GM13976 (cell line): ENCODE data around the gene SERP1.

Source experiments
- DNase-seq: peaks from one replicate; pipeline ENCODE4 v3.0.0; 2012; ENCODE audit warnings: low spot score
- in situ Hi-C: fragments of 300-500 bp; cut with MboI; formaldehyde crosslinking; loops from one replicate; pipeline ENCODE4 v1.12.0; 2022; ENCODE audit warnings: low sequenced_read_pairs, mixed read lengths, inconsistent platforms; ENCODE audit not compliant: unreplicated experiment
- TF ChIP-seq, protein P1 (sequence below): IDR thresholded peaks from 2 replicates; pipeline ENCODE4 v1.5.1; 2012; ENCODE audit warnings: borderline replicate concordance, mild to moderate bottlenecking; ENCODE audit not compliant: insufficient read depth; ENCODE audit errors: extremely low read depth, missing control alignments, control extremely low read depth

The SERP1 gene

GRCh38 chr3:150547045-150547741 is 897 bp upstream of the SERP1 start:
- DNase-seq = no peak
- in situ Hi-C loops = loop anchor here (25.0 kb wide), 1 partner anchor 165 kb away; the partner anchor contains the start of gene ERICH6
- TF ChIP-seq, protein P1, sequence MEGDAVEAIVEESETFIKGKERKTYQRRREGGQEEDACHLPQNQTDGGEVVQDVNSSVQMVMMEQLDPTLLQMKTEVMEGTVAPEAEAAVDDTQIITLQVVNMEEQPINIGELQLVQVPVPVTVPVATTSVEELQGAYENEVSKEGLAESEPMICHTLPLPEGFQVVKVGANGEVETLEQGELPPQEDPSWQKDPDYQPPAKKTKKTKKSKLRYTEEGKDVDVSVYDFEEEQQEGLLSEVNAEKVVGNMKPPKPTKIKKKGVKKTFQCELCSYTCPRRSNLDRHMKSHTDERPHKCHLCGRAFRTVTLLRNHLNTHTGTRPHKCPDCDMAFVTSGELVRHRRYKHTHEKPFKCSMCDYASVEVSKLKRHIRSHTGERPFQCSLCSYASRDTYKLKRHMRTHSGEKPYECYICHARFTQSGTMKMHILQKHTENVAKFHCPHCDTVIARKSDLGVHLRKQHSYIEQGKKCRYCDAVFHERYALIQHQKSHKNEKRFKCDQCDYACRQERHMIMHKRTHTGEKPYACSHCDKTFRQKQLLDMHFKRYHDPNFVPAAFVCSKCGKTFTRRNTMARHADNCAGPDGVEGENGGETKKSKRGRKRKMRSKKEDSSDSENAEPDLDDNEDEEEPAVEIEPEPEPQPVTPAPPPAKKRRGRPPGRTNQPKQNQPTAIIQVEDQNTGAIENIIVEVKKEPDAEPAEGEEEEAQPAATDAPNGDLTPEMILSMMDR = no peak

DNA sequence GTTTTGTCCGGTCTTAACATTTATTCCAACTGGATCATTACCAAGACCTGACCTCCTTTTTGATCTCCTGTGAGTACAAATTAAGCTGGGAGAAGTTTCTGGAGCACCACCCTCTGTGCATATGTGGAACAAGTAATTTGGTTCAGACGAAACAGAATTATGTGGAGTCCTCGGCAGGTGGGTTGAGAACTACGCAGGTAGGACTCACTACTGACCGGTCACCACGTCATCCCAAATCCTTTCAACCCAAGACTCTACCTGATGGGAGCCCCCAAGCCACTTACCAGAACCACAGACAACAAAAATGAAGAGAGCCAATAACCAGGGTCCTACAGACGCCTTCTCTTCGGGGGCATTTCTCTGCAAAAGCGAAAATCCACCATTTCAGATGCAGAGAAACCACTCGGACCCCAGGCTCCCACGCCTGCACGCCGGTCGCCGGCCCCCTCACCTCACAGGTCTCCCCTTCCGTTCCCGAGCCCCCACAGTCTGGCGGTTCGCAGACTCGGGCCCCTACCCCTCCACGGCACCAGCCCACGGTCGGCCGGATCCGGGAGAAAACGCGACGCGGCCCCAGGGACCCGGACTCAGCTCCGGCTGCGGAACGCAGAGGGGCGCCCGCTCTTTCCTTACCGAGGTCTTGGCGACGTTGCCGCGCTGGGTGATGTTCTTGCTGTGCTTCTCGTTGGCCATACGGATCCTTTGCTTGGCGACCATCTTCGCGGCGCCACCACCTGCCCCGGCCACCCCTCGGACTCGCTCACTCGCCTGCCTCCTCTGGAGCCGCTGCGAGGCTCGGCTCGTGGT is 674 bp downstream of the SERP1 start:
- in situ Hi-C loops = loop anchor here (25.0 kb wide), 1 partner anchor 167 kb away; the partner anchor contains the start of gene ERICH6
- TF ChIP-seq, protein P1 = no peak
- DNase-seq = peak; percentile 57

DNA sequence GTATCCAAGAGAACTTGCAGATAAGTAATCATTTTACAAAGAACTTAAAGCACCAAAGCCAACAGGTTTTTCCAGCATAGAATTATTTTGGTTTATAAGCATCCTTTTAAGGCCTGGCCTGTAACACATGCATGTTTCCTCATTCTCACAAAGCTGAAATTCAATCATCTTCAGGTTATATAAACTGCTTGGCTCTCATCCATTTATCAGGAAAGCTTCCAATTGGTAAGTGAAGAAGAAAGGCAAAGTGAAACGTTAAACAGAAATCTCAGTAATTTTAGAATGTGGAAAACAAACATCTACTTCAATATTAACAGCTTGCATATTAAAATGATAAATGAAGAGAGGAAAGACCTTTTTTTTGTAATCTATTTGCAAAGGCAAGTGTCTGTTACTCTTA is 1.6 kb downstream of the SERP1 start:
- TF ChIP-seq, protein P1 = no peak
- in situ Hi-C loops = loop anchor here (25.0 kb wide), 1 partner anchor 168 kb away; the partner anchor contains the start of gene ERICH6
- no peak for DNase-seq

GRCh38 chr3:150544041-150544440 is 2.3 kb downstream of the SERP1 start:
- DNase-seq = no peak
- TF ChIP-seq, protein P1 = no peak
- in situ Hi-C loops = loop anchor here (25.0 kb wide), 1 partner anchor 168 kb away; the partner anchor contains the start of gene ERICH6

DNA sequence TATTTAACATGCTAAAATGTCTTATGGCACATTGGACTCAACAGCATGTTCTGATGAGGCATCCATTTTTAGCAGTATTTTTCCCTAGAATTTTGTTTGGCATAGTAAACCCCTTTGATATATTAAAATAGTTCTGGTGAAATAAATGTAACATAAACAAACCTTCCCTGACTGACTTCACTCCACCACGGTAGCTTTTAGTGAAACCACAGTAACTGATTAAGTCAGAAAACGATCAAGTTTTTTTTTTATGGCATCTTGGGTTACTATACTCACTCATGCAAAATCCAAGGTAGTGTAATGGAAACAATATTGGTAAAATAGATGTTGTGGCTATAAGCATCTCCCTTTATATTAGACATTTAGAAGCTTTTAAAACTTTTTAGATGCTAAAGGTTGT is 2.8 kb downstream of the SERP1 start:
- in situ Hi-C loops = loop anchor here (25.0 kb wide), 1 partner anchor 169 kb away; the partner anchor contains the start of gene ERICH6
- DNase-seq = no peak
- TF ChIP-seq, protein P1 = no peak

DNA sequence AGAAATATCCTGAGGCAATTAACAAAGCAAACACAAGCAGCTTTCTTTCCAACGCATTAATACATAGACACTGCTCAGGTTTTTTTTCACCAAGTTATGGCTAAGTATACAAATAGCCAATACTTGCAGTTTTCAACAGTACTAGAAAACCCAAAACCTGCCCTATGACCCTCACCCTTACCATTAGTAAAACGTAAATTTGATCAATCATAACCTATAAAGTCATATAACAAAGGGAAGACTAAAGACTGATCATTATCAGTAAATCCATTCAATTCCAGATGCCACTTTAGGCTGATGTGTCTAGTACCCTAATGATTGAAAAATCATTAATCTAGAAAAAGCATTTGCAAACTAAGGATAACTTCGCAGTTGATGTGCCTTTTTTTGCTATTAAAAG is 3.2 kb downstream of the SERP1 start:
- TF ChIP-seq, protein P1 = no peak
- DNase-seq = no peak
- in situ Hi-C loops = loop anchor here (25.0 kb wide), 1 partner anchor 169 kb away; the partner anchor contains the start of gene ERICH6
